Natural killer cell (primary cell): ENCODE measurements around the gene SNRNP70. TPM values are rescaled to one million over a fixed set of nuclear protein-coding genes. Genes with fewer than 3 reads are reported as not detected.

Experiments
- ATAC-seq, 3 donors: fragments of 150-1000 bp in 2 of 3; fragments of 200-7000 bp in 1 of 3; cut with Tn5 transposase; 1 replicate in 1 of 3; 2 replicates in 2 of 3; pipeline ENCODE4 v1.10.0; 2021; ENCODE audit warnings: mild to moderate bottlenecking in 2 of 3, moderate library complexity in 2 of 3
- DNase-seq, 2 donors: peaks; one replicate each; pipeline versions ENCODE4 v3.0.0 to v3.0.0-alpha.2; 2013 to 2021; ENCODE audit warnings: mixed read lengths in 1 of 2
- H3K27ac ChIP-seq: one replicate; pipeline ENCODE4 v1.5.1; 2013; ENCODE audit warnings: mild to moderate bottlenecking, low read length
- H3K27me3 ChIP-seq: one replicate; pipeline ENCODE4 v1.6.1; 2013; ENCODE audit warnings: low read length; ENCODE audit not compliant: control insufficient read depth, insufficient read depth
- H3K36me3 ChIP-seq: one replicate; pipeline ENCODE4 v1.6.1; 2013; ENCODE audit warnings: low read length; ENCODE audit not compliant: control insufficient read depth, insufficient read depth
- H3K4me1 ChIP-seq: one replicate; pipeline ENCODE4 v1.6.1; 2013; ENCODE audit warnings: low read length; ENCODE audit not compliant: control insufficient read depth, insufficient read depth
- H3K4me3 ChIP-seq: one replicate; pipeline ENCODE4 v1.5.1; 2013; ENCODE audit warnings: low read length
- H3K9me3 ChIP-seq: one replicate; pipeline ENCODE4 v1.6.1; 2013; ENCODE audit warnings: low read length; ENCODE audit not compliant: control insufficient read depth, insufficient read depth
- H3K27ac Mint-ChIP-seq, 2 donors: one replicate each; pipeline ENCODE4 v1.8.0; 2022; ENCODE audit warnings: mild to moderate bottlenecking in 2 of 2, mixed read lengths in 2 of 2, moderate library complexity in 1 of 2
- H3K27me3 Mint-ChIP-seq, 2 donors: one replicate each; pipeline ENCODE4 v1.8.0; 2022; ENCODE audit warnings: low read depth in 2 of 2, mixed read lengths in 2 of 2
- H3K36me3 Mint-ChIP-seq: one replicate; pipeline ENCODE4 v1.8.0; 2022; ENCODE audit warnings: mixed read lengths
- H3K4me1 Mint-ChIP-seq, 2 donors: one replicate each; pipeline ENCODE4 v1.8.0; 2022; ENCODE audit warnings: mixed read lengths in 2 of 2
- H3K4me3 Mint-ChIP-seq: one replicate; pipeline ENCODE4 v1.8.0; 2022; ENCODE audit warnings: mild to moderate bottlenecking, moderate library complexity, mixed read lengths
- H3K9me3 Mint-ChIP-seq, 2 donors: one replicate each; pipeline ENCODE4 v1.8.0; 2022; ENCODE audit warnings: mixed read lengths in 2 of 2
- CTCF ChIP-seq: fragments of 200-600 bp; IDR thresholded peaks from one replicate; pipeline ENCODE4 v1.8.0; 2022; ENCODE audit warnings: antibody characterized with exemption
- WGBS: methylation state at CpG from one replicate; pipeline ENCODE4 v1.1.7; 2013; ENCODE audit warnings: missing lambda C conversion rate; ENCODE audit not compliant: insufficient coverage; 5-methylcytosine and 5-hydroxymethylcytosine counted together
- intact Hi-C: fragments of 100-400 bp; cut with micrococcal nuclease; formaldehyde crosslinking; loops from one replicate; pipeline ENCODE4 v1.14.2; 2022
- total RNA-seq, 4 donors: library from RNA; stranded (reverse); fragments of 120-200 nt in 1 of 4; gene quantifications; one replicate each; pipeline versions ENCODE4 v1.2.3 to v1.2.4, GENCODE V29; 2013 to 2022

Gene SNRNP70
- total RNA-seq, 3 donors from 2014 or later (not counting 1 experiment from before 2014, with no cell fraction given) = 244 to 312 (median 299) TPM

GRCh38 chr19:49094505-49095482 is 9.5 kb downstream of the SNRNP70 start:
- intact Hi-C loops = no loop called here
- Mint-ChIP-seq H3K4me3 (no peak overlapping the region), H3K36me3 (no peaks in the 10 kb centered on the region), H3K27ac (no peak overlapping the region), H3K4me1 (peaks cover 0 to 22% of the 10 kb centered on the region in 2 donors), H3K9me3 (no peaks in the 10 kb centered on the region), H3K27me3 (no peaks in the 10 kb centered on the region)
- no peak overlapping the region for H3K27ac ChIP-seq
- no peaks in the 10 kb centered on the region for H3K4me1 ChIP-seq
- no peak overlapping the region for H3K4me3 ChIP-seq
- ATAC-seq (no peak), DNase-seq (no peak)
- 90% methylated on average over 20 of the region's 23 CpGs for WGBS
- no peaks in the 10 kb centered on the region for H3K27me3 ChIP-seq
- no peaks in the 10 kb centered on the region for H3K9me3 ChIP-seq
- TF ChIP-seq CTCF = no peak
- peaks cover 60% of the 10 kb centered on the region for H3K36me3 ChIP-seq

- Mint-ChIP-seq H3K27ac (no peak overlapping the region), H3K36me3 (no peaks in the 10 kb centered on the region), H3K4me1 (peaks cover 0 to 16% of the 10 kb centered on the region in 2 donors), H3K27me3 (no peaks in the 10 kb centered on the region), H3K9me3 (no peaks in the 10 kb centered on the region), H3K4me3 (no peak overlapping the region)
- H3K9me3 ChIP-seq = no peaks in the 10 kb centered on the region
- TF ChIP-seq CTCF = peak; percentile 96
- ATAC-seq = peak; percentile 94 to 98 (median 95)
- DNase-seq = peak; percentile 67 to 88
- H3K27ac ChIP-seq = no peak overlapping the region
- peaks cover 55% of the 10 kb centered on the region for H3K36me3 ChIP-seq
- 71% methylated on average over 8 of the region's 8 CpGs for WGBS
- intact Hi-C loops = loop anchor here (1.0 to 2.0 kb wide), 3 partner anchors 48 to 111 kb away; no protein-coding TSS in a partner anchor
- no peak overlapping the region for H3K4me3 ChIP-seq
- no peaks in the 10 kb centered on the region for H3K27me3 ChIP-seq
- no peaks in the 10 kb centered on the region for H3K4me1 ChIP-seq
These were observed 12.4 kb downstream of the SNRNP70 start for GRCh38 chr19:49097453-49098288.

GRCh38 chr19:49098795-49099194 is 13.5 kb downstream of the SNRNP70 start:
- Histone ChIP-seq H3K9me3 (no peaks in the 10 kb centered on the region), H3K4me1 (no peaks in the 10 kb centered on the region), H3K27ac (no peak overlapping the region), H3K36me3 (peaks cover 61% of the 10 kb centered on the region), H3K27me3 (no peaks in the 10 kb centered on the region), H3K4me3 (no peak overlapping the region)
- WGBS = 98% methylated on average over 4 of the region's 4 CpGs
- Mint-ChIP-seq H3K27me3 (no peaks in the 10 kb centered on the region), H3K9me3 (no peaks in the 10 kb centered on the region), H3K4me3 (no peak overlapping the region), H3K4me1 (peaks cover 0 to 16% of the 10 kb centered on the region in 2 donors), H3K36me3 (no peaks in the 10 kb centered on the region), H3K27ac (no peak overlapping the region)
- ATAC-seq (no peak), DNase-seq (no peak)
- no peak for TF ChIP-seq CTCF
- intact Hi-C loops = no loop called here
